ENCODE results near the gene SEC61A1.

SEC61A1 gene

DNA sequence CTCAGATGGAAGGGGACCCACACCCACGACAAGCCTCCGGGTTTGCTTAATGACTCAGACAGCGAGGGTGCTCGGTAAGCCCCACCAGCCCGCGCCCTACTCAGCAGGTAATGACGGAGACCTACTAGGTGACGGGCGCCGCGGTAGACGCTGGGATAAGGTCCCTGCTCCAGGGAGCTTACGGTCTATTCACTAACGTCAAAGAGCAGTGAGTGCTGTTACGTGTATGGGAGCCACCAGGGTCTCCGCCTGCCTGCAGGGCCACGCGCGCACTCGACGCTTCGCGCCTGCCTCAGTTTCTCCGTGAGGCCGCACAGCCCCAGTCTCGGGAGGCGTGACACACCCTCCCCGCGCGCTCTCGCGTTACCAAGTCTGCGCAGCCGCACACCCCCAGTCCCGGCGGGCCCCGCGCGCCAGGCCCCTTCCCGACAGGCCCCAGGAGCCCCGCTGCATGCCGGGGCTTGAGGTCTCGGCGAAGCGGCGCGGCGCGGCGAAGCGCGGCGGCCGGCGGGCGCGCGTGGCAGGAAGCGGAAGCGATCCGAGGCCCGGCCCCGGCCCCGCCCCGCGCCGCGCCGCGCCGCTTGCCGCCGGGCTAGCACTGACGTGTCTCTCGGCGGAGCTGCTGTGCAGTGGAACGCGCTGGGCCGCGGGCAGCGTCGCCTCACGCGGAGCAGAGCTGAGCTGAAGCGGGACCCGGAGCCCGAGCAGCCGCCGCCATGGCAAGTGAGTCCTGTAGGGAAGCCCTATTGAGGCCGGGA is at the start of gene SEC61A1:
Gene SEC61A1 (plus strand): TSS at position 601 of the 758 bp plus-strand sequence. CDS start 116 bp downstream, at position 717.
- no peaks in the 10 kb centered on the region; the same call in 1 of the 2 replicates for H3F3A ChIP-seq (ENCODE audit: low read depth)
- TF ChIP-seq, protein P1, sequence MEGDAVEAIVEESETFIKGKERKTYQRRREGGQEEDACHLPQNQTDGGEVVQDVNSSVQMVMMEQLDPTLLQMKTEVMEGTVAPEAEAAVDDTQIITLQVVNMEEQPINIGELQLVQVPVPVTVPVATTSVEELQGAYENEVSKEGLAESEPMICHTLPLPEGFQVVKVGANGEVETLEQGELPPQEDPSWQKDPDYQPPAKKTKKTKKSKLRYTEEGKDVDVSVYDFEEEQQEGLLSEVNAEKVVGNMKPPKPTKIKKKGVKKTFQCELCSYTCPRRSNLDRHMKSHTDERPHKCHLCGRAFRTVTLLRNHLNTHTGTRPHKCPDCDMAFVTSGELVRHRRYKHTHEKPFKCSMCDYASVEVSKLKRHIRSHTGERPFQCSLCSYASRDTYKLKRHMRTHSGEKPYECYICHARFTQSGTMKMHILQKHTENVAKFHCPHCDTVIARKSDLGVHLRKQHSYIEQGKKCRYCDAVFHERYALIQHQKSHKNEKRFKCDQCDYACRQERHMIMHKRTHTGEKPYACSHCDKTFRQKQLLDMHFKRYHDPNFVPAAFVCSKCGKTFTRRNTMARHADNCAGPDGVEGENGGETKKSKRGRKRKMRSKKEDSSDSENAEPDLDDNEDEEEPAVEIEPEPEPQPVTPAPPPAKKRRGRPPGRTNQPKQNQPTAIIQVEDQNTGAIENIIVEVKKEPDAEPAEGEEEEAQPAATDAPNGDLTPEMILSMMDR (conservative IDR thresholded peaks at IDR 0.05; ENCODE audit: low read length) = no peak
- TF ChIP-seq EZH2phosphoT487 (IDR thresholded peaks at IDR 0.05; ENCODE audit: borderline replicate concordance) = no peak
- H3K9me2 ChIP-seq (replicated peaks; ENCODE audit: low read depth, low read length) = no peaks in the 10 kb centered on the region
- peaks cover 57% of the 10 kb centered on the region for H3K79me2 ChIP-seq (ENCODE audit: insufficient read depth, low read length)
- peak within 1 kb of the TSS; percentile 97 for H3K4me3 ChIP-seq (ENCODE audit: low read length, poor library complexity, severe bottlenecking)
- peak within 1 kb of the TSS; percentile 100 for H3K9ac ChIP-seq (ENCODE audit: low read depth, low read length, poor library complexity, severe bottlenecking)
- peak within 1 kb of the TSS; percentile 98 for H2AFZ ChIP-seq (ENCODE audit: low read length)
- no peaks in the 10 kb centered on the region for H3K9me3 ChIP-seq (ENCODE audit: insufficient read depth, low read depth, low read length)
- peak within 1 kb of the TSS; percentile 100 for H3K4me2 ChIP-seq (ENCODE audit: low read depth, low read length, poor library complexity, severe bottlenecking)
- H3K4me1 ChIP-seq (ENCODE audit: insufficient read depth, low read length, poor library complexity, severe bottlenecking) = peaks cover 47% of the 10 kb centered on the region
- peaks cover 5% of the 10 kb centered on the region for H3K27me3 ChIP-seq (ENCODE audit: insufficient read depth, low read length, poor library complexity, severe bottlenecking)
- peaks cover 12% of the 10 kb centered on the region for H3K36me3 ChIP-seq (ENCODE audit: insufficient read depth, low read length)
- peaks cover 42% of the 10 kb centered on the region for H4K20me1 ChIP-seq (ENCODE audit: insufficient read depth, low read length, poor library complexity, severe bottlenecking)

DNA sequence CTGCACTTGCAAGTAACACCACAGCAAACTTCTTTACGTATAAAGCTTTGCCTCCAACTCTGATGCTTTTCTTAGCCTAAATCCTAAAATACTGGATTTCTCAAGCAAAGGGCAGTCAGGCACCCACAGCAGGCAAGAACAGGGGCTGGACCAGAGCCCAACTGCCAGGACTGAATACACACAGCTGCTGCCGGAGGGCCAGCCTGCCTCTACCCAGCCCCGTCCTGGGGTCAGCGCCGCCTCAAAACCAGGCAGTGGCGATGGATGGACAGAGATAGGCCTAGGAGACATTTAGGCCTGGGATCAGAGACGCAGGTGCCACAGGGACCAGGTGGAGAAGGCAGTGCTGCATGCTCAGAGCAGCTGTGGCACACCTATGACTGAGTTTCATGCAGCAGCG is 47.6 kb upstream of the SEC61A1 start:
- no peak for TF ChIP-seq EZH2phosphoT487 (IDR thresholded peaks at IDR 0.05; ENCODE audit: borderline replicate concordance)
- Histone ChIP-seq H3F3A (ENCODE audit: low read depth) (no peaks in the 10 kb centered on the region), H3K9me3 (ENCODE audit: insufficient read depth, low read depth, low read length) (no peaks in the 10 kb centered on the region), H4K20me1 (ENCODE audit: insufficient read depth, low read length, poor library complexity, severe bottlenecking) (no peaks in the 10 kb centered on the region), H3K4me3 (ENCODE audit: low read length, poor library complexity, severe bottlenecking) (no peak overlapping the region), H3K4me1 (ENCODE audit: insufficient read depth, low read length, poor library complexity, severe bottlenecking) (no peaks in the 10 kb centered on the region), H3K4me2 (ENCODE audit: low read depth, low read length, poor library complexity, severe bottlenecking) (no peak overlapping the region), H2AFZ (ENCODE audit: low read length) (no peak overlapping the region), H3K9me2 (replicated peaks; ENCODE audit: low read depth, low read length) (no peaks in the 10 kb centered on the region), H3K79me2 (ENCODE audit: insufficient read depth, low read length) (no peaks in the 10 kb centered on the region), H3K27me3 (ENCODE audit: insufficient read depth, low read length, poor library complexity, severe bottlenecking) (no peaks in the 10 kb centered on the region), H3K36me3 (ENCODE audit: insufficient read depth, low read length) (no peaks in the 10 kb centered on the region), H3K9ac (ENCODE audit: low read depth, low read length, poor library complexity, severe bottlenecking) (no peak overlapping the region)

DNA sequence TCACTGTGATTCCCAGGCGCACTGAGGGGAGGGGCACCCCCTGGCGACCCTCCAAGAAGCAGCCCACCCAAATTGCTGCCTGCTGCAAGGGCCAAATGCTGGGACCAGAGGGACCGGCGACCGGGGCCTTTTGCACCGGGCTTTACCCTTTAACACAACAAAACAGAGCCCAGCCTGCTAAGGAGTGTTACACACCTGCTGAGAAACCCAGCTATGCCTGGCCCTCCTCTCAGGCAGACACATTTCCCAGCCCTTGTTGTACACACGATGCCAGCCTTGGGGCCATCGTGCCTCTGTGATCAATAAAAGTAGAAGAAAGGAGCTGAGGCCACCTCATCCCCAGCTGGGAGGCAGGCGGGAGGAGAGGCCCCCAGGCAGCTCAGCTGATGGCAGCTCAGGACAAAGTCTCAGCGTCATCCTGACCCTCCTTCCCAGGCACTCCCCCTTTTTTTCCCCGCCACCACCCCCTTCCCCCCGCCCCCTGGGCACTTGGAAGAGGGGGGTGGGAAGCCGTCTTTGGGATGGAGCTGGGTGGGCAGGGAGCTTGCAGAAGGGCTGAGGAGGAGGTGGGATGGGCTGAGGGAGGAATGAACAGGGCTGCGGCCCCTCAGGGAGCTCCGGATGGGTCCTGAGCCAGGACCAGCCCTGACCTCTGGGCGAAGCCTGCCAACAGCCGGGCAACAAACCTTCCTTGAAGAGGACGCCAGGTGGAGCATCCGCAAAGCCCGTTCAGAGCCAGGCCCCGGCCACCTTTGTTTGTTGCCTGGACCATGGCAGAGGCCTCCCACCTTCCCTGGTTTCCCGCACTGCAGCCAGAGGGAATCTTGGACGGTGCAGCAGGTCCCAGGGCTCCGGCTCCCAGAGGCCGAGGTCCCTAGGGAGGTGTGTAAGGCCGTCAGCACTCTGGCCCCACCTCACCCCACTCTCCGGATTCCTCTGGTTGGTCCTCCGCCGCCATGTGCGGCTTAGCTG is 45.9 kb upstream of the SEC61A1 start:
- H4K20me1 ChIP-seq (ENCODE audit: insufficient read depth, low read length, poor library complexity, severe bottlenecking) = no peaks in the 10 kb centered on the region
- H3K27me3 ChIP-seq (ENCODE audit: insufficient read depth, low read length, poor library complexity, severe bottlenecking) = no peaks in the 10 kb centered on the region
- H2AFZ ChIP-seq (ENCODE audit: low read length) = no peak overlapping the region
- no peaks in the 10 kb centered on the region for H3F3A ChIP-seq (ENCODE audit: low read depth)
- no peak overlapping the region for H3K4me2 ChIP-seq (ENCODE audit: low read depth, low read length, poor library complexity, severe bottlenecking)
- H3K4me1 ChIP-seq (ENCODE audit: insufficient read depth, low read length, poor library complexity, severe bottlenecking) = no peaks in the 10 kb centered on the region
- H3K9me2 ChIP-seq (replicated peaks; ENCODE audit: low read depth, low read length) = no peaks in the 10 kb centered on the region
- H3K4me3 ChIP-seq (ENCODE audit: low read length, poor library complexity, severe bottlenecking) = no peak overlapping the region
- H3K9me3 ChIP-seq (ENCODE audit: insufficient read depth, low read depth, low read length) = no peaks in the 10 kb centered on the region
- H3K36me3 ChIP-seq (ENCODE audit: insufficient read depth, low read length) = no peaks in the 10 kb centered on the region
- TF ChIP-seq, protein P1 (conservative IDR thresholded peaks at IDR 0.05; ENCODE audit: low read length) = no peak
- TF ChIP-seq EZH2phosphoT487 (IDR thresholded peaks at IDR 0.05; ENCODE audit: borderline replicate concordance) = no peak
- no peaks in the 10 kb centered on the region for H3K79me2 ChIP-seq (ENCODE audit: insufficient read depth, low read length)
- no peak overlapping the region for H3K9ac ChIP-seq (ENCODE audit: low read depth, low read length, poor library complexity, severe bottlenecking)

All from Loucy (cell line).